ENCODE measurements around the gene C19orf81.
A peak's percentile ranks its signal among the peaks of the same experiment; 100 is the strongest.

C19orf81 gene

GRCh38 chr19:50666346-50667176, 17.3 kb downstream of the C19orf81 start:
- in situ Hi-C loops (cut with HindIII; ENCODE audit: low sequenced_read_pairs): no loop called here
- no peak for DNase-seq (ENCODE audit: low read depth, low spot score)
- TF ChIP-seq CTCF (IDR thresholded peaks at IDR 0.05; ENCODE audit: low read depth, low read length): no peak
- H3K4me3 ChIP-seq (ENCODE audit: low read depth, low read length): no peak overlapping the region

- in situ Hi-C loops (cut with HindIII; ENCODE audit: low sequenced_read_pairs): no loop called here
- H3K4me3 ChIP-seq (ENCODE audit: low read depth, low read length): no peak overlapping the region
- no peak for DNase-seq (ENCODE audit: low read depth, low spot score)
- TF ChIP-seq CTCF (IDR thresholded peaks at IDR 0.05; ENCODE audit: low read depth, low read length): no peak
Measured at GRCh38 chr19:50667177-50667758, 18.0 kb downstream of the C19orf81 start.

- DNase-seq (ENCODE audit: low read depth, low spot score): no peak
- in situ Hi-C loops (cut with HindIII; ENCODE audit: low sequenced_read_pairs): no loop called here
- TF ChIP-seq CTCF (IDR thresholded peaks at IDR 0.05; ENCODE audit: low read depth, low read length): no peak
- H3K4me3 ChIP-seq (ENCODE audit: low read depth, low read length): no peak overlapping the region
Measured at GRCh38 chr19:50667759-50668231, 18.6 kb downstream of the C19orf81 start.

GRCh38 chr19:50668416-50668815, 19.2 kb downstream of the C19orf81 start:
- no peak for DNase-seq (ENCODE audit: low read depth, low spot score)
- TF ChIP-seq CTCF (IDR thresholded peaks at IDR 0.05; ENCODE audit: low read depth, low read length): no peak
- no peak overlapping the region for H3K4me3 ChIP-seq (ENCODE audit: low read depth, low read length)
- in situ Hi-C loops (cut with HindIII; ENCODE audit: low sequenced_read_pairs): no loop called here

GRCh38 chr19:50668879-50669278, 19.6 kb downstream of the C19orf81 start:
- in situ Hi-C loops (cut with HindIII; ENCODE audit: low sequenced_read_pairs): no loop called here
- DNase-seq (ENCODE audit: low read depth, low spot score): no peak
- TF ChIP-seq CTCF (IDR thresholded peaks at IDR 0.05; ENCODE audit: low read depth, low read length): no peak
- no peak overlapping the region for H3K4me3 ChIP-seq (ENCODE audit: low read depth, low read length)

- in situ Hi-C loops (cut with HindIII; ENCODE audit: low sequenced_read_pairs): no loop called here
- TF ChIP-seq CTCF (IDR thresholded peaks at IDR 0.05; ENCODE audit: low read depth, low read length): peak; percentile 70
- peak; percentile 6 for DNase-seq (ENCODE audit: low read depth, low spot score)
- H3K4me3 ChIP-seq (ENCODE audit: low read depth, low read length): no peak overlapping the region
Measured at GRCh38 chr19:50669302-50670101, 20.3 kb downstream of the C19orf81 start.
